GM23248 (cell line): Measurements from ENCODE around the gene LRRN2.

ENCODE experiments used
- EZH2 ChIP-seq: fragments of 200-600 bp; sonication (generic); IDR thresholded peaks from 2 replicates; pipeline ENCODE4 v1.6.1; 2018; ENCODE audit warnings: antibody characterized with exemption, mild to moderate bottlenecking; ENCODE audit not compliant: insufficient read depth, poor library complexity, severe bottlenecking
- EZH2phosphoT487 ChIP-seq: fragments of 200-600 bp; sonication (generic); IDR thresholded peaks from 2 replicates; pipeline ENCODE4 v1.6.1; 2018; ENCODE audit warnings: antibody characterized with exemption, moderate library complexity, mild to moderate bottlenecking, low read depth; ENCODE audit not compliant: insufficient read depth

DNA sequence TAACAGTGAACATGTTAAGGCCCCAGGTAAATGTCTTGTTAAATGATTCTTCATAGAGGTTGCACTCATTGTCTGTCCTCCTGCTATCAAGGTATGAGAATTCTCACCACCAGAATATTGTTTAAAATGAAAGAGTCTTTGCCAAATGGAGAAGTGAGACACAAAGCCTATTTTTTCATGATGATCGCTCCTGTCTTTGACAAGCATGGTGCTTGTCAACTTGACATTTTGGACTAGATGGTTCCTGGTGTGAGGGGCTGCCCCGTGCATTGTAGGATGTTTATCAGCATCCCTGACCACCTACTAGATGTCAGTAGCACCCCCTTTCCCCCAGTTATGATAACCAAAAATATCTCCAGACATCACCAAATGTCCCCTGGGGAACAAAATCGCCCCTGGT, 103.8 kb downstream of the LRRN2 start:
- no peak for TF ChIP-seq EZH2phosphoT487
- TF ChIP-seq EZH2 = no peak
